H9 (cell line): ENCODE results near the gene ZNF423. TPM values are rescaled to one million over a fixed set of nuclear protein-coding genes. Genes with fewer than 3 reads are reported as not detected.

Experiments
- DNase-seq: peaks from one replicate; pipeline ENCODE4 v3.0.0-alpha.2; 2017
- H2AFZ ChIP-seq: one replicate; pipeline ENCODE4 v1.6.1; 2013; ENCODE audit warnings: mild to moderate bottlenecking, low read length, control low read depth, moderate library complexity
- H2AK5ac ChIP-seq: 2 replicates; pipeline ENCODE4 v1.6.1; 2013; ENCODE audit warnings: low read length, control low read depth, mixed read lengths; ENCODE audit not compliant: insufficient read length
- H2BK120ac ChIP-seq: one replicate; pipeline ENCODE4 v1.6.1; 2013; ENCODE audit warnings: low read depth, mild to moderate bottlenecking, low read length, control low read depth, inconsistent platforms; ENCODE audit not compliant: poor library complexity, severe bottlenecking
- H2BK12ac ChIP-seq: 2 replicates; pipeline ENCODE4 v1.6.1; 2013; ENCODE audit warnings: low read length, control low read depth, mixed read lengths, low read depth; ENCODE audit not compliant: insufficient read length
- H2BK15ac ChIP-seq: 2 replicates; pipeline ENCODE4 v1.6.1; 2013; ENCODE audit warnings: low read depth, low read length, control low read depth
- H2BK20ac ChIP-seq: one replicate; pipeline ENCODE4 v1.6.1; 2013; ENCODE audit warnings: low read depth, mild to moderate bottlenecking, low read length, control low read depth, inconsistent platforms; ENCODE audit not compliant: poor library complexity, severe bottlenecking
- H2BK5ac ChIP-seq: 2 replicates; pipeline ENCODE4 v1.6.1; 2013; ENCODE audit warnings: low read length, control low read depth, mixed read lengths; ENCODE audit not compliant: insufficient read length
- H3K14ac ChIP-seq: 2 replicates; pipeline ENCODE4 v1.6.1; 2013; ENCODE audit warnings: low read length, control low read depth; ENCODE audit not compliant: insufficient read depth
- H3K18ac ChIP-seq: 2 replicates; pipeline ENCODE4 v1.6.1; 2013; ENCODE audit warnings: low read depth, mild to moderate bottlenecking, mixed read lengths, low read length, control low read depth; ENCODE audit not compliant: insufficient read length
- H3K23ac ChIP-seq: 2 replicates; pipeline ENCODE4 v1.6.1; 2013; ENCODE audit warnings: low read length, control low read depth, mixed read lengths, low read depth; ENCODE audit not compliant: insufficient read length
- H3K23me2 ChIP-seq: 2 replicates; pipeline ENCODE4 v1.6.1; 2013; ENCODE audit warnings: low read depth, mild to moderate bottlenecking, mixed read lengths, low read length, control low read depth; ENCODE audit not compliant: insufficient read length, poor library complexity, severe bottlenecking
- H3K27ac ChIP-seq: 2 replicates; pipeline ENCODE4 v1.5.1; 2013; ENCODE audit warnings: low read length, control low read depth, mixed read lengths, low read depth; ENCODE audit not compliant: insufficient read length
- H3K27me3 ChIP-seq: 2 replicates; pipeline ENCODE4 v1.6.1; 2013; ENCODE audit warnings: low read length, control low read depth, inconsistent platforms; ENCODE audit not compliant: insufficient read depth
- H3K4ac ChIP-seq: 2 replicates; pipeline ENCODE4 v1.6.1; 2013; ENCODE audit warnings: low read depth, mild to moderate bottlenecking, control low read depth, inconsistent platforms, low read length, moderate library complexity
- H3K4me1 ChIP-seq: 2 replicates; pipeline ENCODE4 v1.6.1; 2013; ENCODE audit warnings: low read length, control low read depth, inconsistent platforms; ENCODE audit not compliant: insufficient read depth
- H3K4me2 ChIP-seq: 2 replicates; pipeline ENCODE4 v1.6.1; 2013; ENCODE audit warnings: low read length, control low read depth, mixed read lengths; ENCODE audit not compliant: insufficient read length, insufficient read depth
- H3K56ac ChIP-seq: 2 replicates; pipeline ENCODE4 v1.6.1; 2013; ENCODE audit warnings: low read depth, mild to moderate bottlenecking, mixed read lengths, low read length, control low read depth; ENCODE audit not compliant: insufficient read length
- H3K79me1 ChIP-seq: 2 replicates; pipeline ENCODE4 v1.6.1; 2013; ENCODE audit warnings: low read depth, mild to moderate bottlenecking, moderate library complexity, low read length, control low read depth, inconsistent platforms; ENCODE audit not compliant: insufficient read depth, poor library complexity, severe bottlenecking
- H3K79me2 ChIP-seq: 2 replicates; pipeline ENCODE4 v1.6.1; 2013; ENCODE audit warnings: low read length, control low read depth, inconsistent platforms; ENCODE audit not compliant: insufficient read depth
- H3K9ac ChIP-seq: 2 replicates; pipeline ENCODE4 v1.6.1; 2013; ENCODE audit warnings: low read length, control low read depth, mixed read lengths; ENCODE audit not compliant: insufficient read length; ENCODE audit errors: extremely low read depth
- H3K9me3 ChIP-seq: one replicate; pipeline ENCODE4 v1.6.1; 2013; ENCODE audit warnings: low read depth, low read length, inconsistent platforms; ENCODE audit not compliant: control insufficient read depth
- H3T11ph ChIP-seq: one replicate; pipeline ENCODE4 v1.6.1; 2013; ENCODE audit warnings: mild to moderate bottlenecking, low read length, control low read depth, inconsistent platforms
- H4K20me1 ChIP-seq: one replicate; pipeline ENCODE4 v1.6.1; 2013; ENCODE audit not compliant: control insufficient read depth, insufficient read length, insufficient read depth
- H4K5ac ChIP-seq: 2 replicates; pipeline ENCODE4 v1.6.1; 2013; ENCODE audit warnings: low read depth, mild to moderate bottlenecking, mixed read lengths, low read length, control low read depth; ENCODE audit not compliant: insufficient read length
- H4K8ac ChIP-seq: replicated peaks from 2 replicates; pipeline ENCODE4 v1.6.1; 2013; ENCODE audit warnings: low read length, control low read depth, mixed read lengths, low read depth; ENCODE audit not compliant: insufficient read length
- H4K91ac ChIP-seq: 2 replicates; pipeline ENCODE4 v1.6.1; 2013; ENCODE audit warnings: low read depth, mild to moderate bottlenecking, moderate library complexity, mixed read lengths, low read length, control low read depth; ENCODE audit not compliant: insufficient read length
- H3K27ac Mint-ChIP-seq, 3 experiments: 2 replicates in 2 of 3; 3 replicates in 1 of 3; pipeline ENCODE4 v1.8.0; 2020 to 2021; ENCODE audit warnings: mixed read lengths in 3 of 3, mild to moderate bottlenecking in 1 of 3, moderate library complexity in 1 of 3
- H3K27me3 Mint-ChIP-seq: 2 replicates; pipeline ENCODE4 v1.8.0; 2021; ENCODE audit warnings: low read depth, mild to moderate bottlenecking, moderate library complexity, mixed read lengths
- H3K36me3 Mint-ChIP-seq, 3 experiments: 2 replicates in 2 of 3; 3 replicates in 1 of 3; pipeline ENCODE4 v1.8.0; 2020 to 2021; ENCODE audit warnings: low read depth in 3 of 3, mixed read lengths in 3 of 3; ENCODE audit not compliant: insufficient read depth in 1 of 3
- H3K4me1 Mint-ChIP-seq, 2 experiments: 2 replicates each; pipeline ENCODE4 v1.8.0; 2020; ENCODE audit warnings: mixed read lengths in 2 of 2
- H3K4me3 Mint-ChIP-seq, 2 experiments: 2 replicates in 1 of 2; 3 replicates in 1 of 2; pipeline ENCODE4 v1.8.0; 2020 to 2021; ENCODE audit warnings: mild to moderate bottlenecking in 2 of 2, mixed read lengths in 2 of 2, moderate library complexity in 1 of 2
- H3K9me3 Mint-ChIP-seq, 2 experiments: 2 replicates in 1 of 2; 3 replicates in 1 of 2; pipeline ENCODE4 v1.8.0; 2020; ENCODE audit warnings: mild to moderate bottlenecking in 2 of 2, mixed read lengths in 2 of 2, moderate library complexity in 1 of 2
- CTCF ChIP-seq: fragments of 200-600 bp; sonication (generic); conservative IDR thresholded peaks from 3 replicates; pipeline ENCODE4 v1.8.0; 2021; ENCODE audit warnings: antibody characterized with exemption, mild to moderate bottlenecking
- WGBS: extraction: QIAGEN DNeasy Blood & Tissue Kit; methylation state at CpG from one replicate; pipeline ENCODE4 v1.1.7; 2013; ENCODE audit warnings: missing lambda C conversion rate, low lambda C conversion rate, mixed read lengths; ENCODE audit not compliant: insufficient read length; ENCODE audit errors: extremely low coverage; 5-methylcytosine and 5-hydroxymethylcytosine counted together
- total RNA-seq: library from RNA; stranded (reverse); gene quantifications from 2 replicates; pipeline ENCODE4 v1.2.1, GENCODE V29; 2021

ZNF423 gene
- total RNA-seq, 1 experiment from 2014 or later, result 51.5 TPM

- no peak overlapping the region for H4K91ac ChIP-seq
- H3K4me2 ChIP-seq, result no peak overlapping the region
- H2BK120ac ChIP-seq, result no peak overlapping the region
- no peak overlapping the region for H2BK20ac ChIP-seq
- no peak for TF ChIP-seq CTCF
- peaks cover 21% of the 10 kb centered on the region for H3K79me1 ChIP-seq
- no peak overlapping the region for H3K4ac ChIP-seq
- Mint-ChIP-seq H3K36me3 (peaks cover 0 to 13% (median 3%) of the 10 kb centered on the region in 3 experiments; a peak in 5 of 7 replicates), H3K4me1 (peaks cover 56 to 57% of the 10 kb centered on the region in 2 experiments), H3K9me3 (no peaks in the 10 kb centered on the region), H3K4me3 (no peak overlapping the region), H3K27ac (0 out of 7 replicates have a peak overlapping the region, but pooled peaks of 1 of the 3 experiments have one; percentile 8), H3K27me3 (no peaks in the 10 kb centered on the region)
- no peaks in the 10 kb centered on the region for H3K27me3 ChIP-seq
- no peak overlapping the region for H3T11ph ChIP-seq
- DNase-seq, result no peak
- H2AK5ac ChIP-seq, result no peak overlapping the region
- H2BK5ac ChIP-seq, result no peak overlapping the region
- no peak overlapping the region for H4K5ac ChIP-seq
- H3K18ac ChIP-seq, result no peak overlapping the region
- no peak overlapping the region for H3K23ac ChIP-seq
- peaks cover 3% of the 10 kb centered on the region for H4K20me1 ChIP-seq
- no peak overlapping the region for H3K56ac ChIP-seq
- no peak overlapping the region for H2BK12ac ChIP-seq
- no peak overlapping the region for H3K27ac ChIP-seq
- peaks cover 20% of the 10 kb centered on the region; the same call in 1 of the 2 replicates for H3K79me2 ChIP-seq
- WGBS, result no CpG with 5 or more reads among the region's 5 CpGs
- H2BK15ac ChIP-seq, result no peak overlapping the region
- H3K23me2 ChIP-seq, result no peaks in the 10 kb centered on the region
- H2AFZ ChIP-seq, result no peak overlapping the region
- H3K9ac ChIP-seq, result no peak overlapping the region
- peaks cover 9% of the 10 kb centered on the region; the same call in 1 of the 2 replicates for H3K4me1 ChIP-seq
- no peak overlapping the region for H4K8ac ChIP-seq
- H3K14ac ChIP-seq, result no peak overlapping the region; the same call in 1 of the 2 replicates
- H3K9me3 ChIP-seq, result no peaks in the 10 kb centered on the region
These were observed 25.0 kb downstream of the ZNF423 start for GRCh38 chr16:49830873-49831272.
